ENCODE results near the gene RNF115. TPM values are rescaled to one million over a fixed set of nuclear protein-coding genes. Genes with fewer than 3 reads are reported as not detected.

RNF115 gene
- total RNA-seq, 2 experiments from 2014 or later = 14.6 to 18.0 TPM

DNA sequence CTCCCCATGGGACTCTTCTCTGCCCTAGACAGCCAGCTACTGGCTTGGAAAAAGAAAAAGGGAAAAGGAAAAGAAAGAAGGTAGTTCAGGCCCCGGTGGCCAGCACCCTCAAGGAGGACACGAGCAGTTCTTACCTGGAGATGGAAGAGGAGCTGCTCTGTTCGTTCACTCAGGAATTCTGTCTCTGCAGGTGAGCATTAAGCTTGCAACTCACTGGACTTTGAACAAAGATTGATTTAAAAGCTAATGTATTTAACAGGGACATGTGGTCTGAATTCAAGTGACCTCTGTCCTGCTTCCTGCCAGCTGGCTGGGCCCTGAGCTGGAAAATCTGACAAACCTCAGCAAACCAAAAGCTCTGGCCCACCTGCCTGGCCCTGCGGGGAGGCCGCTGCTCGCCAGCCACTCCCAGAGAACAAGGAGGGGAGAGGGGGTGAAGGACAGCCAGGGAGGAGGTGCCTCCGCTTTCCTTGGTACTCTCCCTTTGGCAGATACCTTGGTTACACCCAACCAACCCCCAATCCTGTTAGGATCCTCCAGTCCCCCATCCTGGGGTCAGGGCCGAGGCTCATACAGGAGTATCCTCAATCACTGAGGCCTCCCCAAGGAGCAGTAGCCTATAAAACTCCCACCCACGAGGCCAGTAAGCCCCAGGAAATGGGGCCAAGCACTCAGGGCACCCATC is 116.6 kb downstream of the RNF115 start, which contains the start of gene PDZK1:
Gene PDZK1 (minus strand): TSS at position 186 of the 685 bp plus-strand sequence. CDS start 19,347 bp downstream, outside the sequence.
- no peaks in the 10 kb centered on the region for H3K9me3 Mint-ChIP-seq (ENCODE audit: low read depth)
- CTCF ChIA-PET = interaction anchor here (0.5 kb wide), 1 partner anchor 206 kb away, joined by 4 read pairs; no protein-coding TSS in a partner anchor
- no peaks in the 10 kb centered on the region for H3K36me3 Mint-ChIP-seq
- peaks cover 7% of the 10 kb centered on the region for H3K27me3 Mint-ChIP-seq
- peaks cover 3% of the 10 kb centered on the region for H3K4me1 Mint-ChIP-seq
- DNase-seq = no peak
- H3K4me3 Mint-ChIP-seq = no peak within 1 kb of the TSS
- ATAC-seq = no peak
- no peak within 1 kb of the TSS for H3K27ac Mint-ChIP-seq

DNA sequence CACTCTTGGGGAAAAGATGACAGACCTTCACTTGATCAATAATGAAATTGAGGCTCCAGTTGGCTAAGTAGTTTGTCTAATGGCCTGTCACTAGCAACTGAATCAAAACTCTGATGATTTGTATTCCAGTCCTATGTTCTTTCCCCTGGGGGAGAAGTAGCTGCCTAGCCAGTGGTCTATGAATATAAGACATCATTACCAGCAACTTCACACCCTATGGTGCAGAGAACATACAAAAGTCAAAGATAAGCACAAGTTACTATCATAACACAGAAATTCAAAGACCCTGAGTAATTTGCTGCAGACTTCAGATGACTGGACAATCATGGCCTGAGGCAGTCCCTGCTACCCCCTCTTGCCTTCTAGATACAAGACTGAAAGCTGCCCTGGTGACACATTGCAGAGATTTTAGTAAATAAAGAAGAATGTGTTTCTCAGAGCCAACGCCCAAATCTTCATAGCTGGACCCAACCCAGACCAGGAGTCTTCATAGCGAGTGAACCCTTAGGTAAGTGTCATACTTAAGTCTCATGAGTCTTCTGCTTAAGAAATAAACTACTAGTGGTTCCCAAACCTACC is 117.7 kb downstream of the RNF115 start:
- DNase-seq (no peak), ATAC-seq (no peak)
- Mint-ChIP-seq H3K27ac (no peak overlapping the region), H3K27me3 (peaks cover 8% of the 10 kb centered on the region), H3K4me3 (no peak overlapping the region), H3K36me3 (no peaks in the 10 kb centered on the region), H3K9me3 (ENCODE audit: low read depth) (no peaks in the 10 kb centered on the region), H3K4me1 (peaks cover 3% of the 10 kb centered on the region)
- CTCF ChIA-PET = no interaction called here

GRCh38 chr1:145705622-145706021 is 118.3 kb downstream of the RNF115 start:
- Mint-ChIP-seq H3K4me1 (peaks cover 3% of the 10 kb centered on the region), H3K36me3 (no peaks in the 10 kb centered on the region), H3K4me3 (no peak overlapping the region), H3K27me3 (peaks cover 10% of the 10 kb centered on the region), H3K9me3 (ENCODE audit: low read depth) (no peaks in the 10 kb centered on the region), H3K27ac (no peak overlapping the region)
- no peak for DNase-seq
- no peak for ATAC-seq
- CTCF ChIA-PET = interaction anchor here (2.4 kb wide), 1 partner anchor 16 kb away, joined by 8 read pairs; no protein-coding TSS in a partner anchor

GRCh38 chr1:145702826-145703225 is 121.1 kb downstream of the RNF115 start:
- no peak overlapping the region for H3K4me3 Mint-ChIP-seq
- ATAC-seq = no peak
- no peaks in the 10 kb centered on the region for H3K9me3 Mint-ChIP-seq (ENCODE audit: low read depth)
- H3K27ac Mint-ChIP-seq = no peak overlapping the region
- peaks cover 12% of the 10 kb centered on the region for H3K27me3 Mint-ChIP-seq
- H3K4me1 Mint-ChIP-seq = no peaks in the 10 kb centered on the region
- CTCF ChIA-PET = interaction anchor here (0.7 to 3.0 kb wide), 4 partner anchors 10 to 17 kb away, joined by 3 to 9 read pairs (median 4); partner anchors contain the start of gene CD160
- H3K36me3 Mint-ChIP-seq = no peaks in the 10 kb centered on the region
- DNase-seq = no peak

- Mint-ChIP-seq H3K27me3 (peaks cover 15% of the 10 kb centered on the region), H3K9me3 (ENCODE audit: low read depth) (no peaks in the 10 kb centered on the region), H3K4me3 (no peak overlapping the region), H3K27ac (no peak overlapping the region), H3K36me3 (no peaks in the 10 kb centered on the region), H3K4me1 (no peaks in the 10 kb centered on the region)
- DNase-seq (no peak), ATAC-seq (no peak)
- CTCF ChIA-PET = interaction anchor here (0.7 kb wide), 1 partner anchor 13 kb away, joined by 3 read pairs; no protein-coding TSS in a partner anchor
These were observed 121.8 kb downstream of the RNF115 start for GRCh38 chr1:145702052-145702451.

- DNase-seq (no peak), ATAC-seq (no peak)
- Mint-ChIP-seq H3K27me3 (peaks cover 15% of the 10 kb centered on the region), H3K4me3 (no peak overlapping the region), H3K36me3 (no peaks in the 10 kb centered on the region), H3K9me3 (ENCODE audit: low read depth) (no peaks in the 10 kb centered on the region), H3K27ac (no peak overlapping the region), H3K4me1 (no peaks in the 10 kb centered on the region)
- CTCF ChIA-PET = no interaction called here
These were observed 122.5 kb downstream of the RNF115 start for GRCh38 chr1:145701306-145701862.

DNA sequence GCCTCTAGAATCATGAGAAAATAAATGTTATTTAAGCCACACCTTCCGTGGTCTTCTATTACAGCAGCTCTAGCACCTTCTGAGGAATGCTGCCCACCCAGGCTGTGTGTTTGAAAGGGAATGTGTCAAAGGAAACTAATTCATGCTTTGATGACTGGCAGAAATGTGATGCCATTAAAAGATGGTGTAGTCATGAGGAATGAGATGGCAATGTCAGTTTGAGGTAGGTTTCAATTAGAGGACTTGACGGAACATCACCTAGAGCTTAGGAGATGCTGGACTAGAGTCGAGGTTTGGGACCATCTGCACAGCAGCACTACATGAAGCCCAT is 127.3 kb downstream of the RNF115 start:
- no peak for DNase-seq
- peaks cover 5% of the 10 kb centered on the region for H3K4me1 Mint-ChIP-seq
- peaks cover 12% of the 10 kb centered on the region for H3K27me3 Mint-ChIP-seq
- CTCF ChIA-PET = interaction anchor here (1.2 kb wide), 1 partner anchor 24 kb away, joined by 4 read pairs; no protein-coding TSS in a partner anchor
- no peaks in the 10 kb centered on the region for H3K36me3 Mint-ChIP-seq
- no peaks in the 10 kb centered on the region for H3K9me3 Mint-ChIP-seq (ENCODE audit: low read depth)
- no peak overlapping the region for H3K27ac Mint-ChIP-seq
- H3K4me3 Mint-ChIP-seq = no peak overlapping the region
- no peak for ATAC-seq

DNA sequence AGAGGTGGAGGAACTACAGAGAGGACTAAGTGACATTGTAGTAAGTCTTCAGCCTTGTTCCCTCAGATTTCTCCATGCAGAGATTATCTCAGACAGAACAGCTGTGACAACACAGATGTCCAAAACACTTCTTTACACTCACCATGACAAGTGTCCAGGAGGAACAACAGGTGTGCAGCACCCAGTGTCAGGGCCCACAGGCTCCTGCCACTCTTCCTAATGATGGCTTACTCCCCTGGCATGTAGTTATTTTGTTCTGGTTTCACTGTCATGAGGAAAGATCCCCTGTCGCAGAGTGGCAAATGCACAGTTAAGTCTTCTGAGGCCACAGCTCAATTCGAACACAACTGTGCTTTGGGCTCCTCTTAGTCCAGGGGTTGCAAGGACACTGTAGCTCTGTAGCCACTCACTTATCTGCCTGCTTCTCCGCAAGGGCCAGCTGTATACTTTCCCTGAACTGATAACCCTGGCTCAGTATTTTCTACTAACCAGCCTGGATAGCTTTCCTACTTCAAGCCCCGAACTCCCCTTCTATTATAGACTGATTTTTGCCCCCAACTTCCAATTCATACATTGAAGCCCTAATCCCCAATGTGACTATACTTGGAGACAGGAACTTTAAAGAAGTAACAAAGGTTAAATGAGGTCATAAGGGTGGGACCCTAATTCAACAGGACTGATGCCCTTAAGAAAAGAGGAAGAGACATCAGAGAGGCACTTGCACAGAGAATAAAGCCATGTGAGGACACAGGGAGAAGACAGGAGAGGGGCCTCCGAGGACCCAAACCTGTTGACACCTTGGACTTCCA is 127.9 kb downstream of the RNF115 start:
- no peak overlapping the region for H3K27ac Mint-ChIP-seq
- H3K4me1 Mint-ChIP-seq = peaks cover 8% of the 10 kb centered on the region
- CTCF ChIA-PET = interaction anchor here (1.2 to 1.6 kb wide), 2 partner anchors 24 to 25 kb away, joined by 3 to 4 read pairs; no protein-coding TSS in a partner anchor
- no peak for DNase-seq
- no peak for ATAC-seq
- H3K9me3 Mint-ChIP-seq (ENCODE audit: low read depth) = no peaks in the 10 kb centered on the region
- H3K4me3 Mint-ChIP-seq = no peak overlapping the region
- H3K36me3 Mint-ChIP-seq = no peaks in the 10 kb centered on the region
- peaks cover 9% of the 10 kb centered on the region for H3K27me3 Mint-ChIP-seq

DNA sequence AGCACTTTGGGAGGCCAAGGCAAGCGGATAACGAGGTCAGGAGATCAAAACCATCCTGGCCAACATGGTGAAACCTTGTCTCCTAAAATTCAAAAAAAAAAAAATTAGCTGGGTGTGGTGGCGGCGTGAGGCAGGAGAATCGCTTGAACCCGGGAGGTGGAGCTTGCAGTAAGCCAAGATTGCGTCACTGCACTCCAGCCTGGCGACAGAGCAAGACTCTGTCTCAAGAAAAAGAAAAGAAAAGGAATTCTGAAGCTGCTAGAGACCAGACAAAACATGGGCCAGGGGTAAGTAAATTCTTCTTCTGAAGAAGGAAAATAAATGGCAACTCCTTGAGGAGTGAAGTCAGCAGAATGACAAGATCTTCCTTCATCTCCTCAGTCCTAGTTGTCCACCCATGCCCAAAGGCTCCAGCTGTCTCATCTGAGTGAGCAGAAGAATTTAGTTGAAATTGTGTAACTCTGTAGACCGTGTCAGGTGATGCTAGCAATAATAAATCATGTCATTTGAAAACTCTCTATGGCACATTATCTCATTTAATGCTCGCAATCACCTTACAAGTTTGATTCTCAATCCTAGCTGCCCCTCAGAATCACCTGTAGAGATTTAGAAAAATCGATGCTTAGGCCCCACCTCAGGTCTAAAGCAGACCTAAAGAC is 131.0 kb downstream of the RNF115 start:
- peaks cover 3% of the 10 kb centered on the region for H3K27me3 Mint-ChIP-seq
- ATAC-seq = no peak
- CTCF ChIA-PET = interaction anchor here (1.2 to 1.9 kb wide), 3 partner anchors 10 to 28 kb away, joined by 3 to 9 read pairs (median 4); no protein-coding TSS in a partner anchor

GRCh38 chr1:145690587-145691558 is 133.0 kb downstream of the RNF115 start:
- Mint-ChIP-seq H3K4me1 (peaks cover 32% of the 10 kb centered on the region), H3K27me3 (no peaks in the 10 kb centered on the region), H3K27ac (peak overlapping the region; percentile 83), H3K36me3 (peaks cover 5% of the 10 kb centered on the region), H3K9me3 (ENCODE audit: low read depth) (no peaks in the 10 kb centered on the region), H3K4me3 (peak overlapping the region; percentile 37)
- peak; percentile 83 for DNase-seq
- peak; percentile 98 for ATAC-seq
- CTCF ChIA-PET = interaction anchor here (1.5 to 2.5 kb wide), 2 partner anchors 19 to 30 kb away, joined by 3 to 15 read pairs; no protein-coding TSS in a partner anchor

More for the DNA sequence above, 131.0 kb downstream of the RNF115 start:
- H3K9me3 Mint-ChIP-seq (ENCODE audit: low read depth) = no peaks in the 10 kb centered on the region
- no peak overlapping the region for H3K4me3 Mint-ChIP-seq
- peaks cover 32% of the 10 kb centered on the region for H3K4me1 Mint-ChIP-seq
- H3K27ac Mint-ChIP-seq = no peak overlapping the region
- H3K36me3 Mint-ChIP-seq = peaks cover 2% of the 10 kb centered on the region
- no peak for DNase-seq

- no peak overlapping the region for H3K4me3 Mint-ChIP-seq
- CTCF ChIA-PET = interaction anchor here (1.7 to 2.5 kb wide), 2 partner anchors 31 to 156 kb away, joined by 4 to 15 read pairs; partner anchors contain the start of gene NUDT17
- no peaks in the 10 kb centered on the region for H3K27me3 Mint-ChIP-seq
- H3K36me3 Mint-ChIP-seq = peaks cover 5% of the 10 kb centered on the region
- DNase-seq = no peak
- ATAC-seq = no peak
- no peaks in the 10 kb centered on the region for H3K9me3 Mint-ChIP-seq (ENCODE audit: low read depth)
- peak overlapping the region; percentile 83 for H3K27ac Mint-ChIP-seq
- H3K4me1 Mint-ChIP-seq = peaks cover 32% of the 10 kb centered on the region
These were observed 134.0 kb downstream of the RNF115 start for GRCh38 chr1:145689922-145690321.
